H1 (cell line): ENCODE results near the gene TMEM108. TPM values are rescaled to one million over a fixed set of nuclear protein-coding genes. Genes with fewer than 3 reads are reported as not detected.

Source experiments
- BRCA1 ChIP-seq: IDR thresholded peaks from 2 replicates; pipeline ENCODE4 v1.6.1; 2012; ENCODE audit warnings: low read depth, low read length, improper control_type of control experiment
- CBX8 ChIP-seq: fragments of 300-800, 300-1000 bp; sonication (generic); IDR thresholded peaks from 2 replicates; pipeline ENCODE4 v1.7.1; 2016; ENCODE audit warnings: low read depth, low read length, borderline replicate concordance
- CEBPB ChIP-seq: IDR thresholded peaks from 2 replicates; pipeline ENCODE4 v1.6.1; 2012; ENCODE audit warnings: low read depth, low read length
- TEAD4 ChIP-seq: IDR thresholded peaks from 2 replicates; pipeline ENCODE4 v1.6.1; 2012; ENCODE audit warnings: low read depth, low read length, inconsistent platforms, mixed read lengths
- polyA plus RNA-seq, 7 experiments: library from polyadenylated mRNA; depleted of rRNA in 3 of 7; stranded (reverse) in 5 of 7; unstranded in 2 of 7; fragments of >200 nt in 5 of 7; fragments of 200-250 nt in 2 of 7; gene quantifications; 1 replicate in 5 of 7; 2 replicates in 1 of 7; 4 replicates in 1 of 7; pipeline versions ENCODE4 v1.2.1 to v1.2.3, GENCODE V29; 2011 to 2013; ENCODE audit warnings: missing spikeins in 2 of 7, mixed read lengths in 2 of 7
- total RNA-seq: library from RNA; stranded (reverse); fragmentation: NEBNext Ultra II Directional; extraction: Animal tissue kit (Norgen Biotek cat#: 25700); gene quantifications from 2 replicates; pipeline ENCODE4 v1.2.1, GENCODE V29; 2021
- TF ChIP-seq, protein P1 (sequence below): fragments of 300-600 bp; sonication (generic); IDR thresholded peaks from 2 replicates; pipeline ENCODE4 v1.7.1; 2012; ENCODE audit warnings: low read length, moderate library complexity, mild to moderate bottlenecking, inconsistent platforms; ENCODE audit not compliant: insufficient replicate concordance
- TF ChIP-seq, protein P2 (sequence below): IDR thresholded peaks from 2 replicates; pipeline ENCODE4 v1.6.1; 2012; ENCODE audit warnings: inconsistent platforms

TMEM108 gene
- total and polyA plus RNA-seq, 2 of the 8 experiments (the other 6 are each of a cell fraction or from before 2014, with no cell fraction given) = 14.3 to 16.2 TPM

DNA sequence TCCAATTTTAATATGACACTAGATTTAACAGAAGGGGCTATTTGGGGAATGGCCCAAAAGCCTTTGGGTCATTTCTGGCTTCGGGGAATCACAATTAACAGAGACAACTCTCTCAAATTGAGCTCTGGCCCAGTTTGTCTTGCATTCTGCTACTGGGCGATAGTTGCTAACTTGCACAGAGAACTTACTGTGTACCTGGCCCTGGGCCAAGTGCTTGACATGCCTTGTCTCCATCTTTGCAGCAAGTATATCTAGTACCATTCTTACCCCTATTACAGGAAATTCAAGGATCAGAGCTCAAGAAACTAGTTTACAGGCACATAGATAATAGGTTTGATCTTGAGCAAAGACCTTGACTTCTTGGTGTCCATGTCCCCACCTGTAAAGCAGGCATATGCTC, 175.7 kb downstream of the TMEM108 start (continued):
- TF ChIP-seq, protein P1, sequence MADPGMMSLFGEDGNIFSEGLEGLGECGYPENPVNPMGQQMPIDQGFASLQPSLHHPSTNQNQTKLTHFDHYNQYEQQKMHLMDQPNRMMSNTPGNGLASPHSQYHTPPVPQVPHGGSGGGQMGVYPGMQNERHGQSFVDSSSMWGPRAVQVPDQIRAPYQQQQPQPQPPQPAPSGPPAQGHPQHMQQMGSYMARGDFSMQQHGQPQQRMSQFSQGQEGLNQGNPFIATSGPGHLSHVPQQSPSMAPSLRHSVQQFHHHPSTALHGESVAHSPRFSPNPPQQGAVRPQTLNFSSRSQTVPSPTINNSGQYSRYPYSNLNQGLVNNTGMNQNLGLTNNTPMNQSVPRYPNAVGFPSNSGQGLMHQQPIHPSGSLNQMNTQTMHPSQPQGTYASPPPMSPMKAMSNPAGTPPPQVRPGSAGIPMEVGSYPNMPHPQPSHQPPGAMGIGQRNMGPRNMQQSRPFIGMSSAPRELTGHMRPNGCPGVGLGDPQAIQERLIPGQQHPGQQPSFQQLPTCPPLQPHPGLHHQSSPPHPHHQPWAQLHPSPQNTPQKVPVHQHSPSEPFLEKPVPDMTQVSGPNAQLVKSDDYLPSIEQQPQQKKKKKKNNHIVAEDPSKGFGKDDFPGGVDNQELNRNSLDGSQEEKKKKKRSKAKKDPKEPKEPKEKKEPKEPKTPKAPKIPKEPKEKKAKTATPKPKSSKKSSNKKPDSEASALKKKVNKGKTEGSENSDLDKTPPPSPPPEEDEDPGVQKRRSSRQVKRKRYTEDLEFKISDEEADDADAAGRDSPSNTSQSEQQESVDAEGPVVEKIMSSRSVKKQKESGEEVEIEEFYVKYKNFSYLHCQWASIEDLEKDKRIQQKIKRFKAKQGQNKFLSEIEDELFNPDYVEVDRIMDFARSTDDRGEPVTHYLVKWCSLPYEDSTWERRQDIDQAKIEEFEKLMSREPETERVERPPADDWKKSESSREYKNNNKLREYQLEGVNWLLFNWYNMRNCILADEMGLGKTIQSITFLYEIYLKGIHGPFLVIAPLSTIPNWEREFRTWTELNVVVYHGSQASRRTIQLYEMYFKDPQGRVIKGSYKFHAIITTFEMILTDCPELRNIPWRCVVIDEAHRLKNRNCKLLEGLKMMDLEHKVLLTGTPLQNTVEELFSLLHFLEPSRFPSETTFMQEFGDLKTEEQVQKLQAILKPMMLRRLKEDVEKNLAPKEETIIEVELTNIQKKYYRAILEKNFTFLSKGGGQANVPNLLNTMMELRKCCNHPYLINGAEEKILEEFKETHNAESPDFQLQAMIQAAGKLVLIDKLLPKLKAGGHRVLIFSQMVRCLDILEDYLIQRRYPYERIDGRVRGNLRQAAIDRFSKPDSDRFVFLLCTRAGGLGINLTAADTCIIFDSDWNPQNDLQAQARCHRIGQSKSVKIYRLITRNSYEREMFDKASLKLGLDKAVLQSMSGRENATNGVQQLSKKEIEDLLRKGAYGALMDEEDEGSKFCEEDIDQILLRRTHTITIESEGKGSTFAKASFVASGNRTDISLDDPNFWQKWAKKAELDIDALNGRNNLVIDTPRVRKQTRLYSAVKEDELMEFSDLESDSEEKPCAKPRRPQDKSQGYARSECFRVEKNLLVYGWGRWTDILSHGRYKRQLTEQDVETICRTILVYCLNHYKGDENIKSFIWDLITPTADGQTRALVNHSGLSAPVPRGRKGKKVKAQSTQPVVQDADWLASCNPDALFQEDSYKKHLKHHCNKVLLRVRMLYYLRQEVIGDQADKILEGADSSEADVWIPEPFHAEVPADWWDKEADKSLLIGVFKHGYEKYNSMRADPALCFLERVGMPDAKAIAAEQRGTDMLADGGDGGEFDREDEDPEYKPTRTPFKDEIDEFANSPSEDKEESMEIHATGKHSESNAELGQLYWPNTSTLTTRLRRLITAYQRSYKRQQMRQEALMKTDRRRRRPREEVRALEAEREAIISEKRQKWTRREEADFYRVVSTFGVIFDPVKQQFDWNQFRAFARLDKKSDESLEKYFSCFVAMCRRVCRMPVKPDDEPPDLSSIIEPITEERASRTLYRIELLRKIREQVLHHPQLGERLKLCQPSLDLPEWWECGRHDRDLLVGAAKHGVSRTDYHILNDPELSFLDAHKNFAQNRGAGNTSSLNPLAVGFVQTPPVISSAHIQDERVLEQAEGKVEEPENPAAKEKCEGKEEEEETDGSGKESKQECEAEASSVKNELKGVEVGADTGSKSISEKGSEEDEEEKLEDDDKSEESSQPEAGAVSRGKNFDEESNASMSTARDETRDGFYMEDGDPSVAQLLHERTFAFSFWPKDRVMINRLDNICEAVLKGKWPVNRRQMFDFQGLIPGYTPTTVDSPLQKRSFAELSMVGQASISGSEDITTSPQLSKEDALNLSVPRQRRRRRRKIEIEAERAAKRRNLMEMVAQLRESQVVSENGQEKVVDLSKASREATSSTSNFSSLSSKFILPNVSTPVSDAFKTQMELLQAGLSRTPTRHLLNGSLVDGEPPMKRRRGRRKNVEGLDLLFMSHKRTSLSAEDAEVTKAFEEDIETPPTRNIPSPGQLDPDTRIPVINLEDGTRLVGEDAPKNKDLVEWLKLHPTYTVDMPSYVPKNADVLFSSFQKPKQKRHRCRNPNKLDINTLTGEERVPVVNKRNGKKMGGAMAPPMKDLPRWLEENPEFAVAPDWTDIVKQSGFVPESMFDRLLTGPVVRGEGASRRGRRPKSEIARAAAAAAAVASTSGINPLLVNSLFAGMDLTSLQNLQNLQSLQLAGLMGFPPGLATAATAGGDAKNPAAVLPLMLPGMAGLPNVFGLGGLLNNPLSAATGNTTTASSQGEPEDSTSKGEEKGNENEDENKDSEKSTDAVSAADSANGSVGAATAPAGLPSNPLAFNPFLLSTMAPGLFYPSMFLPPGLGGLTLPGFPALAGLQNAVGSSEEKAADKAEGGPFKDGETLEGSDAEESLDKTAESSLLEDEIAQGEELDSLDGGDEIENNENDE = no peak
- TF ChIP-seq BRCA1 (no peak), TEAD4 (no peak), CEBPB (no peak), CBX8 (no peak)
- TF ChIP-seq, protein P2, sequence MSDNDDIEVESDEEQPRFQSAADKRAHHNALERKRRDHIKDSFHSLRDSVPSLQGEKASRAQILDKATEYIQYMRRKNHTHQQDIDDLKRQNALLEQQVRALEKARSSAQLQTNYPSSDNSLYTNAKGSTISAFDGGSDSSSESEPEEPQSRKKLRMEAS = no peak
